Colonic mucosa (tissue), 4 donors: Measurements from ENCODE around the gene ARMH3. TPM values are rescaled to one million over a fixed set of nuclear protein-coding genes. Genes with fewer than 3 reads are reported as not detected.
"Not testable (repeated sequence)": the region's sequence is repeated elsewhere in the genome, so short reads cannot be mapped to it uniquely, and the experiment has no call there.

Source experiments
- DNase-seq: peaks from one replicate; pipeline ENCODE4 v3.0.0-alpha.2; 2020
- H3K27ac ChIP-seq: fragments of 200-600 bp; one replicate; pipeline ENCODE4 v1.8.0; 2021
- H3K27me3 ChIP-seq: fragments of 200-600 bp; one replicate; pipeline ENCODE4 v1.8.0; 2021
- H3K36me3 ChIP-seq: fragments of 200-600 bp; one replicate; pipeline ENCODE4 v1.8.0; 2021
- H3K4me1 ChIP-seq: fragments of 200-600 bp; one replicate; pipeline ENCODE4 v1.8.0; 2021; ENCODE audit warnings: mild to moderate bottlenecking
- H3K4me3 ChIP-seq: fragments of 200-600 bp; one replicate; pipeline ENCODE4 v1.8.0; 2021
- H3K9ac ChIP-seq, 2 donors: one replicate each; pipeline ENCODE4 v1.7.0; 2013; ENCODE audit warnings: control low read depth in 2 of 2, low read depth in 2 of 2, low read length in 2 of 2
- H3K9me3 ChIP-seq: fragments of 200-600 bp; one replicate; pipeline ENCODE4 v1.8.0; 2021
- intact Hi-C: fragments of 100-400 bp; cut with DNase I; formaldehyde crosslinking; loops from one replicate; pipeline ENCODE4 v1.14.1; 2022
- total RNA-seq, 2 donors: library from RNA; stranded (reverse); fragmentation: NEBNext Ultra II Directional in 1 of 2; extraction: Animal tissue kit (Norgen Biotek cat#: 25700) in 1 of 2; gene quantifications; one replicate each; pipeline ENCODE4 v1.2.1, GENCODE V29; 2021
- TF ChIP-seq, protein P1 (sequence below): fragments of 200-600 bp; IDR thresholded peaks from one replicate; pipeline ENCODE4 v1.8.0; 2022; ENCODE audit warnings: antibody characterized with exemption, mild to moderate bottlenecking
- donor health status: healthy.
- donor health status: DM: no; HTN: no; CAD: no.
- donor health status: DM: no; HTN: no; CAD: no.

Gene ARMH3
- total RNA-seq, 2 donors from 2014 or later, result 25.1 to 31.3 TPM

DNA sequence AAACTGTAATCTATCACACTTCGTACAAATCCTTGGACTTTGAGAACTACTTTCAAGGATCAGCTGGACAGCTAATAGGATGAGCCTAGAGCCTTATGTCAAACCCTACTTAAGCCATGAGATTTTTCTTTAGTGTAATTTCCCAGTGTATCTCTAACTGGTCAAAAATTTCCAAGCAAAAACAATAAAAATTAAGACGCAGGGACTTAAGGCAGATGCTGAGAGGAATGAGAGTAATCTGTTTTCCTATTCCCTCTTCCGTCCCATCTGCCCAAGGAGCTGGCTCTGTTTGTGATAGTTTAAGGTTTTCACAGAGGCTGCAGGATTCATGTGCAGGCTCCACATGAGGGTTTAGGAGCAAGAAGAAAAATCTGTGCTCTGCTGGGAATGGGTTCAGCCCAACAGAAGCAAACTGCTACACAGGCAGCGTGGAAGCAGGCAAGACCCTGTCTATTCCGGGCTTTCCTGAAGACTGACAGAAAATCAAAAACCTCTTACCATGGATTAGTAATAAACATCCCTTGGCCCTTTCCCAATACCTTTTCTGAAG, 62.2 kb downstream of the ARMH3 start:
- TF ChIP-seq, protein P1, sequence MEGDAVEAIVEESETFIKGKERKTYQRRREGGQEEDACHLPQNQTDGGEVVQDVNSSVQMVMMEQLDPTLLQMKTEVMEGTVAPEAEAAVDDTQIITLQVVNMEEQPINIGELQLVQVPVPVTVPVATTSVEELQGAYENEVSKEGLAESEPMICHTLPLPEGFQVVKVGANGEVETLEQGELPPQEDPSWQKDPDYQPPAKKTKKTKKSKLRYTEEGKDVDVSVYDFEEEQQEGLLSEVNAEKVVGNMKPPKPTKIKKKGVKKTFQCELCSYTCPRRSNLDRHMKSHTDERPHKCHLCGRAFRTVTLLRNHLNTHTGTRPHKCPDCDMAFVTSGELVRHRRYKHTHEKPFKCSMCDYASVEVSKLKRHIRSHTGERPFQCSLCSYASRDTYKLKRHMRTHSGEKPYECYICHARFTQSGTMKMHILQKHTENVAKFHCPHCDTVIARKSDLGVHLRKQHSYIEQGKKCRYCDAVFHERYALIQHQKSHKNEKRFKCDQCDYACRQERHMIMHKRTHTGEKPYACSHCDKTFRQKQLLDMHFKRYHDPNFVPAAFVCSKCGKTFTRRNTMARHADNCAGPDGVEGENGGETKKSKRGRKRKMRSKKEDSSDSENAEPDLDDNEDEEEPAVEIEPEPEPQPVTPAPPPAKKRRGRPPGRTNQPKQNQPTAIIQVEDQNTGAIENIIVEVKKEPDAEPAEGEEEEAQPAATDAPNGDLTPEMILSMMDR, result no peak
- H3K27me3 ChIP-seq, result no peaks in the 10 kb centered on the region
- H3K4me1 ChIP-seq, result no peaks in the 10 kb centered on the region
- no peaks in the 10 kb centered on the region for H3K9me3 ChIP-seq
- no peak overlapping the region for H3K27ac ChIP-seq
- no peak overlapping the region for H3K4me3 ChIP-seq
- no peak for DNase-seq
- H3K36me3 ChIP-seq, result peaks cover 12% of the 10 kb centered on the region
- no peak overlapping the region for H3K9ac ChIP-seq
- intact Hi-C loops, result no loop called here

DNA sequence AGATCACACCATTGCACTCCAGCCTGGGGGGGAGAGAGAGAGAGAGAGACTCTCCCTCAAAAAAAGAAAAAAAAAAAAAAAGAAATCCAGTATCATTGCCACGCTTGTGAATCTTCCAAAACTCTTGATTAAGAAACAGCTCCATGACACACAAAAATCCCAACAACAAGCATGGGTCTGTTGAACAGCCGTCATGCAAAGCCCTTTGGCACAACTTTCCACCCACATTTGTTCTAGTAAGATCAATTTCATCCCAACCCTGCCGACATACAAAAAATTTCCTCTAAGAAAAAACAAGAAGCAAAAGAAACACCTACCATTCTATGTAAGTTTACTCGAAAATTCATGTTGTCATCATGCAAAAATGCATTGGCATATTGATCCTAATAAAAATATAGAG, 62.8 kb downstream of the ARMH3 start:
- Histone ChIP-seq H3K27ac (no peak overlapping the region), H3K9ac (no peak overlapping the region), H3K4me3 (no peak overlapping the region), H3K9me3 (no peaks in the 10 kb centered on the region), H3K4me1 (no peaks in the 10 kb centered on the region), H3K36me3 (peaks cover 12% of the 10 kb centered on the region), H3K27me3 (no peaks in the 10 kb centered on the region)
- intact Hi-C loops, result no loop called here
- TF ChIP-seq, protein P1, result no peak
- DNase-seq, result no peak

DNA sequence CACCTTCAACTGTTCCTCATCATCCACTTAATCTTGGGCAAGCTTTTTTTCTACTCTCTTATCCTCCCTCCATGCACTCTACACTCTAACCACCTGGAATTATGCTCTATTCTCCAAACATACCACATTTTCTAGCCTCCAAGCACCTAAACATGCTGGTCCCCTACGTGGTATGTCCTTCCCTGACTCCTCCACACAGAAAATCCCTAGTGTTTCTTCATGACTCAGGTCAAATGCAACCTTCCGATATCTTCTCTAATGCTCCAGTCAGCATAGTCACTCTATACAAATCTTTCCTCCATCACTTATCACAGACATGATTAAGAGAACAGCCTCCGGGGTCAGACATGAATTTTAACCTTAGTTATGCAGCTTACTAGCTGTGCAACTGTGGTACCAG, 68.8 kb downstream of the ARMH3 start:
- Histone ChIP-seq H3K9ac (no peak overlapping the region), H3K4me3 (no peak overlapping the region), H3K27ac (no peak overlapping the region), H3K4me1 (no peaks in the 10 kb centered on the region), H3K27me3 (no peaks in the 10 kb centered on the region), H3K36me3 (peaks cover 12% of the 10 kb centered on the region), H3K9me3 (no peaks in the 10 kb centered on the region)
- TF ChIP-seq, protein P1, result no peak
- no peak for DNase-seq
- intact Hi-C loops, result no loop called here

DNA sequence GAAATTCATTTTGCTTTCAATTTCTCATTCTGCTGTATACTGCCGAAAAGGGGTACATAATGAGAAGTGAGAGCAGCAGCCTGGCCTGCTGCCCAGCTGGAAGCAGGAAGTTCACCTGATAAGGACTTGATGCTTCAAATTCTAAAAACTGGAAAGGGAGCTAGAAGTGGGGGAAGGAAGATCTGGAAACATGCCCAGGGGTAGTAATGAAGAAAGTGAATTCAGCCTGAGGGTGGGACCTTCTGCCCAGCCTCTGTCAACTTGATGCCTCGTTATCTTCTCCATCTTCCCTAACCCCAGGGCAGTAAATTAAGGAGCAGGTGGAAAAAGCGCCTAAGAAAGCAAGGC, 69.4 kb downstream of the ARMH3 start:
- no peak for DNase-seq
- H3K4me1 ChIP-seq, result no peaks in the 10 kb centered on the region
- intact Hi-C loops, result no loop called here
- peaks cover 12% of the 10 kb centered on the region for H3K36me3 ChIP-seq
- no peak overlapping the region for H3K9ac ChIP-seq
- H3K27me3 ChIP-seq, result no peaks in the 10 kb centered on the region
- TF ChIP-seq, protein P1, result no peak
- H3K4me3 ChIP-seq, result no peak overlapping the region
- H3K27ac ChIP-seq, result no peak overlapping the region
- H3K9me3 ChIP-seq, result no peaks in the 10 kb centered on the region

DNA sequence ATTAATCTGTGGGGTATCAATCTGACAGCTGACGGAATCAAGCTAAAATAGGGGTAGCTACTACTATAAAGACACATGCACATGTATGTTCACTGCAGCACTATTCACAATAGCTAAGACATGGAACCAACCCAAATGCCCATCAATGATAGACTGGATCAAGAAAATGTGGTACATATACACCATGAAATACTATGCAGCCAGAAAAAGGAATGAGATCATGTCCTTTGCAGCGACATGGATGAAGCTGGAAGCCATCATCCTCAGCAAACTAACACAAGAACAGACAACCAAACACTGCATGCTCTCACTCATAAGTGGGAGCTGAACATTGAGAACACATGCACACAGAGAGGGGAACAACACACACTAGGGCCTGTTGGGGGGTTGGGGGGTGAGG, 75.3 kb downstream of the ARMH3 start:
- H3K27ac ChIP-seq, result not testable (repeated sequence)

DNA sequence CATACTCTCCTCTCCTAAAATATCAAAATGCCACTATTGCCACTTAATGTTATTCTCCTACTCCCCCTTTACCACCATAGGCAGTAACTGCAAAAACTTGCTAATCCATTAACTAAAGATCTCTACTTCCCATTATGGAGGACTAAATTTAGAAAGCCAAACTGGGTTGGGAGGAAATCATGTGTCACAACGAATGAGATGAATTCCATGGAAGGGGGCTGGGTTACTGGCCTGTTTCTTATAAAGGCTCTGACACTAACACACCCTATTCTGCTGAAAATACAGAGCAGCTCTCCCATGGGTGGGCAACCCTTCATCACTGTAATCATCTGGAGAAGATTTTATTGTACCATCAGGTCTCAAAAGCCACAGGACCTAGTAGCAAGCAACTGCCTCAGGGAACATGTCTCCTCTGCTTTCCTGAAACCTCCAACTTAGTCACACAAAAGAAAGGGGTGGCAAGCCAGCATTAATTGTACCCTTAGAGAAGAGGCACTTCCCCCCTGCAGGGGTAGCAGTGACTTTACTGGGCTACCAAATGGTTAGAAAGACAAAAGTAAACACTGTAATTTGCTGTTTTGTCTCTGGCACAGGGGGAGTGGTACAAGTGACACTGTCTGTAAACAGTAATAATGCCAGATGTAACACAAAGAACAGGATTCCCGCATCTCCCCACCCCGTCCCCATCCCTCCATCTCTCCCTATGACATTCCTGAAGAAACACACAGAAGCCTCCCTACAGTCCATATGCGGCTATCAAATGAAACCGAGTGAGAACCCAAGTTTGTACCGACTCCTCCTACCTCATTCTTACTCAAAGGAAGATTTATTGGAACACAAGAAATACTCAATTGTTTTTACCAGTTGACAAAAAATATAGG, 81.6 kb downstream of the ARMH3 start:
- Histone ChIP-seq H3K4me1 (no peaks in the 10 kb centered on the region), H3K9ac (peak overlapping the region in 1 of 2 donors; percentile 10), H3K36me3 (no peaks in the 10 kb centered on the region), H3K27ac (no peak overlapping the region), H3K27me3 (no peaks in the 10 kb centered on the region), H3K4me3 (no peak overlapping the region), H3K9me3 (no peaks in the 10 kb centered on the region)
- intact Hi-C loops, result no loop called here
- DNase-seq, result no peak
- TF ChIP-seq, protein P1, result no peak

More for the DNA sequence above, 75.3 kb downstream of the ARMH3 start:
- H3K9ac ChIP-seq, H3K4me1 ChIP-seq, H3K36me3 ChIP-seq, DNase-seq, H3K4me3 ChIP-seq, H3K27me3 ChIP-seq, H3K9me3 ChIP-seq, intact Hi-C loops: not testable (repeated sequence)
